Measurements from ENCODE around the gene ZSWIM8.

DNA sequence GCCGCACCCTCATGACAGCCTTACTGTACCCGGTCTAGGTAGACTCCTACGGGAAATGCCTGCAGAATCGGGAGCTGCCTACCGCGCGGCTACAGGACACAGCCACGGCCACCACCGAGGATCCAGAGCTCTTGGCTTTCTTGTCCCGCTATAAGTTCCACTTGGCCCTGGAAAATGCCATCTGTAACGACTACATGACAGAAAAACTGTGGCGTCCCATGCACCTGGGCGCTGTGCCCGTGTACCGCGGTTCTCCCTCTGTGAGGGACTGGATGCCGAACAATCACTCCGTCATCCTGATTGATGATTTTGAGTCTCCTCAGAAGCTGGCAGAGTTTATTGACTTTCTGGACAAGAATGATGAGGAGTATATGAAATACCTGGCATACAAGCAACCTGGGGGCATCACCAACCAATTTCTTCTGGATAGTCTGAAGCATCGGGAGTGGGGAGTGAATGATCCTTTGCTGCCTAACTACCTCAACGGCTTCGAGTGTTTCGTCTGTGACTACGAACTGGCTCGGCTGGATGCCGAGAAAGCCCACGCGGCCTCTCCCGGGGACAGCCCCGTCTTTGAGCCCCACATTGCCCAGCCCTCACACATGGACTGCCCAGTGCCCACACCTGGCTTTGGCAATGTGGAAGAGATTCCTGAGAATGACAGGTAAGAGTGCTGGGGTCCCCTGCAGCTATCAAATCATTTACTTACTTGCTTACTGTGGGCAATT, 12.1 kb upstream of the ZSWIM8 start:
- no peak for TF ChIP-seq EZH2phosphoT487 (IDR thresholded peaks at IDR 0.05)
- TF ChIP-seq, protein P1, sequence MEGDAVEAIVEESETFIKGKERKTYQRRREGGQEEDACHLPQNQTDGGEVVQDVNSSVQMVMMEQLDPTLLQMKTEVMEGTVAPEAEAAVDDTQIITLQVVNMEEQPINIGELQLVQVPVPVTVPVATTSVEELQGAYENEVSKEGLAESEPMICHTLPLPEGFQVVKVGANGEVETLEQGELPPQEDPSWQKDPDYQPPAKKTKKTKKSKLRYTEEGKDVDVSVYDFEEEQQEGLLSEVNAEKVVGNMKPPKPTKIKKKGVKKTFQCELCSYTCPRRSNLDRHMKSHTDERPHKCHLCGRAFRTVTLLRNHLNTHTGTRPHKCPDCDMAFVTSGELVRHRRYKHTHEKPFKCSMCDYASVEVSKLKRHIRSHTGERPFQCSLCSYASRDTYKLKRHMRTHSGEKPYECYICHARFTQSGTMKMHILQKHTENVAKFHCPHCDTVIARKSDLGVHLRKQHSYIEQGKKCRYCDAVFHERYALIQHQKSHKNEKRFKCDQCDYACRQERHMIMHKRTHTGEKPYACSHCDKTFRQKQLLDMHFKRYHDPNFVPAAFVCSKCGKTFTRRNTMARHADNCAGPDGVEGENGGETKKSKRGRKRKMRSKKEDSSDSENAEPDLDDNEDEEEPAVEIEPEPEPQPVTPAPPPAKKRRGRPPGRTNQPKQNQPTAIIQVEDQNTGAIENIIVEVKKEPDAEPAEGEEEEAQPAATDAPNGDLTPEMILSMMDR (IDR thresholded peaks at IDR 0.05), result no peak
- TF ChIP-seq EZH2 (IDR thresholded peaks at IDR 0.05), result no peak
